ENCODE measurements around the gene BAHD1.

- TF ChIP-seq CTCF (IDR thresholded peaks at IDR 0.05) (no peak), EZH2 (IDR thresholded peaks at IDR 0.05; ENCODE audit: borderline replicate concordance, insufficient read depth, low read depth, low read length, poor library complexity, severe bottlenecking) (no peak)
Measured at GRCh38 chr15:40470423-40471104, 29.8 kb downstream of the BAHD1 start, which contains the start of gene CHST14.

All from B cell (primary cell).